ENCODE results near the gene C11orf91.

GRCh38 chr11:33655842-33656600 lies 44.6 kb downstream of the C11orf91 start:
- no peak for TF ChIP-seq EZH2 (IDR thresholded peaks at IDR 0.05; ENCODE audit: borderline replicate concordance, low read length)
- TF ChIP-seq, protein P1, sequence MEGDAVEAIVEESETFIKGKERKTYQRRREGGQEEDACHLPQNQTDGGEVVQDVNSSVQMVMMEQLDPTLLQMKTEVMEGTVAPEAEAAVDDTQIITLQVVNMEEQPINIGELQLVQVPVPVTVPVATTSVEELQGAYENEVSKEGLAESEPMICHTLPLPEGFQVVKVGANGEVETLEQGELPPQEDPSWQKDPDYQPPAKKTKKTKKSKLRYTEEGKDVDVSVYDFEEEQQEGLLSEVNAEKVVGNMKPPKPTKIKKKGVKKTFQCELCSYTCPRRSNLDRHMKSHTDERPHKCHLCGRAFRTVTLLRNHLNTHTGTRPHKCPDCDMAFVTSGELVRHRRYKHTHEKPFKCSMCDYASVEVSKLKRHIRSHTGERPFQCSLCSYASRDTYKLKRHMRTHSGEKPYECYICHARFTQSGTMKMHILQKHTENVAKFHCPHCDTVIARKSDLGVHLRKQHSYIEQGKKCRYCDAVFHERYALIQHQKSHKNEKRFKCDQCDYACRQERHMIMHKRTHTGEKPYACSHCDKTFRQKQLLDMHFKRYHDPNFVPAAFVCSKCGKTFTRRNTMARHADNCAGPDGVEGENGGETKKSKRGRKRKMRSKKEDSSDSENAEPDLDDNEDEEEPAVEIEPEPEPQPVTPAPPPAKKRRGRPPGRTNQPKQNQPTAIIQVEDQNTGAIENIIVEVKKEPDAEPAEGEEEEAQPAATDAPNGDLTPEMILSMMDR (conservative IDR thresholded peaks at IDR 0.05 in 1 of 2, IDR thresholded peaks at IDR 0.05 in 1 of 2; ENCODE audit: extremely low read depth in 1 of 2, insufficient read depth in 1 of 2, low read depth in 1 of 2, low read length in 2 of 2) = no peak

All from mammary epithelial cell (primary cell).